Keratinocyte (primary cell): Measurements from ENCODE around the gene SIGLEC8. TPM values are rescaled to one million over a fixed set of nuclear protein-coding genes. Genes with fewer than 3 reads are reported as not detected.

ENCODE experiments used
- DNase-seq: peaks from one replicate; pipeline ENCODE4 v3.0.0-alpha.2; 2011; ENCODE audit warnings: low read depth, missing footprints, low spot score
- FAIRE-seq: peaks from 2 replicates; lab custom pipeline; 2011; peaks lifted over from hg19 to GRCh38; lab: Jason Lieb, UNC
- H2AFZ ChIP-seq: 2 replicates; pipeline ENCODE4 v1.6.0; 2012; ENCODE audit warnings: low read length, control low read depth, inconsistent platforms; ENCODE audit not compliant: control insufficient read depth
- H3K27ac ChIP-seq: 2 replicates; pipeline ENCODE4 v1.5.1; 2011; ENCODE audit warnings: low read length; ENCODE audit not compliant: control insufficient read depth, insufficient read depth
- H3K27me3 ChIP-seq: 3 replicates; pipeline ENCODE4 v1.6.0; 2011; ENCODE audit warnings: low read length; ENCODE audit not compliant: control insufficient read depth, insufficient read depth; ENCODE audit errors: extremely low read depth
- H3K36me3 ChIP-seq, 2 experiments: 2 replicates in 1 of 2; 3 replicates in 1 of 2; pipeline ENCODE4 v1.5.1; 2011; ENCODE audit warnings: low read length in 2 of 2, mild to moderate bottlenecking in 1 of 2; ENCODE audit not compliant: control insufficient read depth in 2 of 2, insufficient read depth in 2 of 2; ENCODE audit errors: extremely low read depth in 1 of 2
- H3K4me1 ChIP-seq: 3 replicates; pipeline ENCODE4 v1.5.1; 2011; ENCODE audit warnings: low read length; ENCODE audit not compliant: control insufficient read depth, insufficient read depth; ENCODE audit errors: extremely low read depth
- H3K4me2 ChIP-seq: 3 replicates; pipeline ENCODE4 v1.6.0; 2011; ENCODE audit warnings: low read depth, low read length; ENCODE audit not compliant: control insufficient read depth, insufficient read depth; ENCODE audit errors: extremely low read depth
- H3K4me3 ChIP-seq, 3 experiments: fragments of 200-600 bp in 1 of 3; sonication (generic) in 1 of 3; 2 replicates in 2 of 3; 3 replicates in 1 of 3; pipeline ENCODE4 v1.5.1; 2011 to 2016; ENCODE audit warnings: low read length in 3 of 3, mild to moderate bottlenecking in 3 of 3, control low read depth in 2 of 3, inconsistent platforms in 1 of 3, low read depth in 1 of 3, mixed read lengths in 1 of 3, mixed run types in 1 of 3, moderate library complexity in 1 of 3; ENCODE audit not compliant: control insufficient read depth in 2 of 3, insufficient read depth in 2 of 3; ENCODE audit errors: extremely low read depth in 1 of 3
- H3K79me2 ChIP-seq: 2 replicates; pipeline ENCODE4 v1.6.0; 2012; ENCODE audit warnings: low read length; ENCODE audit not compliant: control insufficient read depth, insufficient read depth
- H3K9ac ChIP-seq: 3 replicates; pipeline ENCODE4 v1.6.0; 2011; ENCODE audit warnings: low read length; ENCODE audit not compliant: control insufficient read depth, insufficient read depth; ENCODE audit errors: extremely low read depth
- H3K9me1 ChIP-seq: 3 replicates; pipeline ENCODE4 v1.6.0; 2011; ENCODE audit warnings: low read length; ENCODE audit not compliant: control insufficient read depth, insufficient read depth; ENCODE audit errors: extremely low read depth
- H3K9me3 ChIP-seq: 2 replicates; pipeline ENCODE4 v1.5.1; 2012; ENCODE audit warnings: low read depth, low read length; ENCODE audit not compliant: control insufficient read depth
- H4K20me1 ChIP-seq: 3 replicates; pipeline ENCODE4 v1.6.0; 2011; ENCODE audit warnings: low read length; ENCODE audit not compliant: control insufficient read depth, insufficient read depth; ENCODE audit errors: extremely low read depth
- CTCF ChIP-seq, 3 experiments: IDR thresholded peaks in 1 of 3; conservative IDR thresholded peaks in 1 of 3; optimal IDR thresholded peaks in 1 of 3; 2 replicates in 2 of 3; 3 replicates in 1 of 3; pipeline versions ENCODE3 to v1.5.1; 2011; ENCODE audit warnings: low read length in 3 of 3, mild to moderate bottlenecking in 3 of 3, moderate library complexity in 2 of 3, control low read depth in 1 of 3, inconsistent platforms in 1 of 3; ENCODE audit not compliant: insufficient read depth in 2 of 3; ENCODE audit errors: extremely low read depth in 1 of 3
- EZH2 ChIP-seq: IDR thresholded peaks from one replicate; pipeline ENCODE4 v1.6.1; 2012; ENCODE audit warnings: inconsistent platforms, mild to moderate bottlenecking, low read length, moderate library complexity
- dilution Hi-C: fragments of 300-500 bp; cut with MboI; formaldehyde crosslinking; loops from one replicate; pipeline ENCODE4 v1.7.0; 2020; ENCODE audit warnings: low sequenced_read_pairs; ENCODE audit not compliant: extremely low pct_ligation_motif_present
- polyA plus RNA-seq, 5 experiments: library from polyadenylated mRNA; depleted of rRNA in 3 of 5; stranded (reverse) in 3 of 5; stranded (forward) in 1 of 5; unstranded in 1 of 5; fragments of >200 nt; gene quantifications; 1 replicate in 1 of 5; 2 replicates in 3 of 5; 3 replicates in 1 of 5; pipeline versions ENCODE4 v1.2.1 to v1.2.3, GENCODE V29; 2011 to 2012; ENCODE audit warnings: missing spikeins in 2 of 5, low read depth in 1 of 5, low replicate concordance in 1 of 5

The SIGLEC8 gene
- polyA plus RNA-seq, 1 donor (not counting 4 experiments of a cell fraction or from before 2014, with no cell fraction given): not detected

DNA sequence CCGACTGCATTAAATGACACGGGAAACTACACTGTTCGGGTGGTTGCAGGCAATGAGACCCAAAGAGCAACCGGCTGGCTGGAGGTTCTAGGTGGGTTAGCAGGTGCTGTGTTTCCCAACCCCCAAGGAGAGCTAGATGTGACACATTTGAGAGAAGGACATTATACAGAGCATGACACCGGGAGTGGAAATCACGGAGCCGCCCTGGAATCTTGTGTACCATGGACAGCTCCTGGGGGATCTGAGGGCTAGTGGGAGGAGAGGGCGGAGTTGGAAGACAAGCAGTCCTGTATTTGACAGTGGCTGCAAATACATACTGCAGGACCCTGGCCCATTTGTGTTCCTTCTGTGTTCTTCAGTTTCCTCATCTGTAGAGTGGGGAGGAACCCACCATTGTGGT lies 22.3 kb upstream of the SIGLEC8 start:
- dilution Hi-C loops: no loop called here
- Histone ChIP-seq H3K9ac (no peak overlapping the region), H3K27me3 (no peaks in the 10 kb centered on the region), H3K4me2 (no peak overlapping the region), H3K36me3 (no peaks in the 10 kb centered on the region), H2AFZ (no peak overlapping the region), H3K4me3 (no peak overlapping the region), H4K20me1 (no peaks in the 10 kb centered on the region), H3K27ac (no peak overlapping the region), H3K79me2 (no peaks in the 10 kb centered on the region), H3K4me1 (no peaks in the 10 kb centered on the region), H3K9me1 (no peaks in the 10 kb centered on the region), H3K9me3 (peaks cover 2% of the 10 kb centered on the region)
- TF ChIP-seq EZH2 (no peak), CTCF (optimal IDR thresholded peaks at IDR 0.05 in 1 of 3, IDR thresholded peaks at IDR 0.05 in 1 of 3, conservative IDR thresholded peaks at IDR 0.05 in 1 of 3; ENCODE audit: extremely low read depth in 1 of 3, insufficient read depth in 2 of 3, low read length in 3 of 3) (no peak)
- DNase-seq (no peak), FAIRE-seq (no peak)

DNA sequence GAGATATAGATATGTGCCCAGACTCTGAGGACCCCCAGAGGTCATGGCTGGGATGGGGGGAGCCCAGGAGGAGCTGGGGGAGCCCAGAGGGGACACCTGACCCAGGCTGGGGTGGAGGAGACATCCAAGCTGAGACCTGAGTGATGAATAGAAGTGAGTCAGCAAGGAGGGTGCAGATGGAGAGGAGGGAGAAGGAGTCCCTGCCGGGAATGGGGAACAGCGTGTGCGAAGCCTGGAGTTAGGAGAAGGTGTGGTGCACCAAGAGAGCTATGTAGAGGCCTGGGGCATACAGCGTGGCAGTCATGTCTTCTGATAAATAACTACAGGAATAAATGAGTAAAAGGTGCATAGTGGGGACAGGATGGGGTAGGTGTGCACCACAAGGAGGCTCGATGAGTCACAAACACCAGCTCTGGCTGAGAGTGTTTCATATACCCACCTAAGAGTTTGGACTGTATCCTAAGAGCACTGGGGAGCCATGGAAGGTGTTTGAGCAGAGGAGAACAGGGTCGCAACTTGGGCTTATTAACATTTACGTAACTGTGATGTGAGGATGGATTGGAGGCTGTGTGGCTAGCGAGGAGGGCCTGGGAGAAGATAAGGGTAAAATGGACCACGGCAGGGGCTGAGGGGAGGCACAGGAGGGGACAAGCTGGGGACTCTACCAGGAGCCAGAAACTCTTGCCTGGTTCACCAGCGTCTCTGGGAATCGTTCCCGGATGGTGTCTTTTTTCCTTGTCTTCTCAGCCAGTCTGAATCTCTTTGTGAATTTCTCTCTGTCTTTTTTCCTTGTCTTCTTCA lies 21.5 kb upstream of the SIGLEC8 start:
- dilution Hi-C loops: no loop called here
- H3K9ac ChIP-seq: no peak overlapping the region
- no peaks in the 10 kb centered on the region for H3K36me3 ChIP-seq
- no peaks in the 10 kb centered on the region for H3K27me3 ChIP-seq
- H3K4me3 ChIP-seq: no peak overlapping the region
- TF ChIP-seq CTCF (optimal IDR thresholded peaks at IDR 0.05 in 1 of 3, IDR thresholded peaks at IDR 0.05 in 1 of 3, conservative IDR thresholded peaks at IDR 0.05 in 1 of 3; ENCODE audit: extremely low read depth in 1 of 3, insufficient read depth in 2 of 3, low read length in 3 of 3) (no peak), EZH2 (no peak)
- peaks cover 2% of the 10 kb centered on the region for H3K4me1 ChIP-seq
- H3K4me2 ChIP-seq: no peak overlapping the region
- no peaks in the 10 kb centered on the region for H3K79me2 ChIP-seq
- no peak for DNase-seq
- no peak overlapping the region for H2AFZ ChIP-seq
- H4K20me1 ChIP-seq: no peaks in the 10 kb centered on the region
- no peak for FAIRE-seq
- H3K27ac ChIP-seq: no peak overlapping the region
- H3K9me1 ChIP-seq: no peaks in the 10 kb centered on the region
- no peaks in the 10 kb centered on the region for H3K9me3 ChIP-seq
